MM.1S (cell line): Measurements from ENCODE around the gene CYTH4.

Source experiments
- DNase-seq: peaks from one replicate; pipeline ENCODE4 v3.0.0-alpha.2; 2015
- H2AFZ ChIP-seq: fragments of 300-600 bp; sonication (generic); 2 replicates; pipeline ENCODE4 v1.6.0; 2016; ENCODE audit warnings: antibody characterized with exemption, low read length
- H3F3A ChIP-seq: fragments of 300-600 bp; sonication (generic); 2 replicates; pipeline ENCODE4 v1.6.1; 2016; ENCODE audit warnings: mild to moderate bottlenecking, antibody characterized with exemption, low read length, moderate library complexity, mixed read lengths; ENCODE audit not compliant: insufficient read depth
- H3K27ac ChIP-seq: fragments of 300-600 bp; sonication (generic); 2 replicates; pipeline ENCODE4 v1.5.1; 2016; ENCODE audit warnings: mild to moderate bottlenecking, low read length
- H3K27me3 ChIP-seq: fragments of 300-600 bp; sonication (generic); replicated peaks from 2 replicates; pipeline ENCODE4 v1.6.0; 2016; ENCODE audit warnings: low read length; ENCODE audit not compliant: insufficient read depth
- H3K36me3 ChIP-seq: fragments of 300-600 bp; sonication (generic); replicated peaks from 2 replicates; pipeline ENCODE4 v1.6.1; 2016; ENCODE audit warnings: mild to moderate bottlenecking, low read length, mixed read lengths; ENCODE audit not compliant: insufficient read depth
- H3K4me1 ChIP-seq: fragments of 300-600 bp; sonication (generic); 2 replicates; pipeline ENCODE4 v1.6.1; 2016; ENCODE audit warnings: low read length, mixed read lengths
- H3K4me2 ChIP-seq: fragments of 300-600 bp; sonication (generic); 2 replicates; pipeline ENCODE4 v1.6.0; 2016; ENCODE audit warnings: low read depth, low read length
- H3K4me3 ChIP-seq: fragments of 300-600 bp; sonication (generic); 2 replicates; pipeline ENCODE4 v1.5.1; 2016; ENCODE audit warnings: low read length, mixed read lengths
- H3K79me2 ChIP-seq: fragments of 300-600 bp; sonication (generic); 2 replicates; pipeline ENCODE4 v1.6.1; 2016; ENCODE audit warnings: mixed run types, low read length, mixed read lengths
- H3K9ac ChIP-seq: fragments of 300-600 bp; sonication (generic); 2 replicates; pipeline ENCODE4 v1.6.1; 2016; ENCODE audit warnings: low read length, mixed read lengths
- H3K9me2 ChIP-seq: fragments of 300-600 bp; sonication (generic); replicated peaks from 2 replicates; pipeline ENCODE4 v1.6.1; 2016; ENCODE audit warnings: mild to moderate bottlenecking, low read length, mixed read lengths; ENCODE audit not compliant: insufficient read depth
- H3K9me3 ChIP-seq: fragments of 300-600 bp; sonication (generic); replicated peaks from 2 replicates; pipeline ENCODE4 v1.6.1; 2016; ENCODE audit warnings: mild to moderate bottlenecking, low read length, mixed read lengths; ENCODE audit not compliant: insufficient read depth
- H4K20me1 ChIP-seq: fragments of 300-600 bp; sonication (generic); 2 replicates; pipeline ENCODE4 v1.6.1; 2016; ENCODE audit warnings: mild to moderate bottlenecking, low read length, moderate library complexity, mixed read lengths; ENCODE audit not compliant: insufficient read depth
- CTCF ChIP-seq: fragments of 300-600 bp; sonication (generic); IDR thresholded peaks from 2 replicates; pipeline ENCODE4 v1.5.1; 2016; ENCODE audit warnings: antibody characterized with exemption, low read length, mixed read lengths
- EZH2 ChIP-seq: fragments of 300-600 bp; sonication (generic); optimal IDR thresholded peaks from 2 replicates; pipeline ENCODE3; 2017; ENCODE audit warnings: low read depth, mild to moderate bottlenecking, antibody characterized with exemption, low read length, mixed read lengths
- EZH2phosphoT487 ChIP-seq: fragments of 300-600 bp; sonication (generic); IDR thresholded peaks from 2 replicates; pipeline ENCODE4 v1.6.1; 2018; ENCODE audit warnings: antibody characterized with exemption, low read length

The CYTH4 gene

GRCh38 chr22:37277384-37277783 lies 4.9 kb upstream of the CYTH4 start:
- peaks cover 4% of the 10 kb centered on the region; the same call in 1 of the 2 replicates for H3K79me2 ChIP-seq
- no peak overlapping the region for H3K4me2 ChIP-seq
- DNase-seq = no peak
- no peak overlapping the region for H3K27ac ChIP-seq
- H3K9me3 ChIP-seq = no peaks in the 10 kb centered on the region
- no peaks in the 10 kb centered on the region for H3K36me3 ChIP-seq
- H3K9me2 ChIP-seq = no peaks in the 10 kb centered on the region
- 0 out of 2 replicates have a peak, but pooled peaks cover under 1% of the 10 kb centered on the region for H3K27me3 ChIP-seq
- H3F3A ChIP-seq = no peaks in the 10 kb centered on the region
- no peaks in the 10 kb centered on the region for H4K20me1 ChIP-seq
- H3K4me3 ChIP-seq = no peak overlapping the region
- H3K4me1 ChIP-seq = 0 out of 2 replicates have a peak, but pooled peaks cover 7% of the 10 kb centered on the region
- H2AFZ ChIP-seq = no peak overlapping the region
- TF ChIP-seq EZH2phosphoT487 = no peak
- no peak for TF ChIP-seq EZH2
- TF ChIP-seq CTCF = no peak
- no peak overlapping the region for H3K9ac ChIP-seq

- H3K4me1 ChIP-seq = peaks cover 8% of the 10 kb centered on the region; the same call in 1 of the 2 replicates
- H3K9ac ChIP-seq = no peak overlapping the region
- no peak overlapping the region for H3K27ac ChIP-seq
Observed at GRCh38 chr22:37278261-37278660, 4.0 kb upstream of the CYTH4 start.

GRCh38 chr22:37279331-37280181 lies 2.8 kb upstream of the CYTH4 start:
- Histone ChIP-seq H3K9me3 (no peaks in the 10 kb centered on the region), H3K27ac (no peak overlapping the region), H3K4me3 (no peak overlapping the region), H3F3A (peaks cover 5% of the 10 kb centered on the region; the same call in 1 of the 2 replicates), H3K4me1 (peaks cover 21% of the 10 kb centered on the region), H4K20me1 (no peaks in the 10 kb centered on the region), H3K79me2 (peaks cover 18% of the 10 kb centered on the region), H3K4me2 (no peak overlapping the region), H3K36me3 (no peaks in the 10 kb centered on the region), H2AFZ (no peak overlapping the region), H3K9ac (no peak overlapping the region), H3K9me2 (no peaks in the 10 kb centered on the region), H3K27me3 (no peaks in the 10 kb centered on the region)
- TF ChIP-seq EZH2 (no peak), EZH2phosphoT487 (no peak), CTCF (no peak)
- no peak for DNase-seq

More at GRCh38 chr22:37278261-37278660, 4.0 kb upstream of the CYTH4 start:
- peaks cover 13% of the 10 kb centered on the region for H3K79me2 ChIP-seq
- H3K4me2 ChIP-seq = no peak overlapping the region
- H4K20me1 ChIP-seq = no peaks in the 10 kb centered on the region
- H3F3A ChIP-seq = no peaks in the 10 kb centered on the region
- no peak for TF ChIP-seq EZH2
- no peak for TF ChIP-seq EZH2phosphoT487
- no peak for TF ChIP-seq CTCF
- no peak for DNase-seq
- H2AFZ ChIP-seq = no peak overlapping the region
- H3K27me3 ChIP-seq = no peaks in the 10 kb centered on the region
- no peaks in the 10 kb centered on the region for H3K36me3 ChIP-seq
- H3K4me3 ChIP-seq = no peak overlapping the region
- H3K9me2 ChIP-seq = no peaks in the 10 kb centered on the region
- H3K9me3 ChIP-seq = no peaks in the 10 kb centered on the region
